Stimulated activated effector memory CD8-positive, alpha-beta T cell treated with anti-CD3 and anti-CD28 coated beads, Interleukin-12 subunit alpha, Interleukin-12 subunit beta, amount 100 ng/mL, for 72 hours (primary cell): ENCODE measurements around the gene SIM1.
"Not testable (repeated sequence)": the region's sequence is repeated elsewhere in the genome, so short reads cannot be mapped to it uniquely, and the experiment has no call there.

Source experiments
- ATAC-seq: fragments of 150-1000 bp; cut with Tn5 transposase; 2 replicates; pipeline ENCODE4 v1.10.0; 2021
- DNase-seq, 2 donors: peaks; one replicate each; pipeline ENCODE4 v3.0.0; 2021 to 2022; ENCODE audit warnings: low spot score in 2 of 2
- H3K27ac Mint-ChIP-seq: one replicate; pipeline ENCODE4 v1.8.0; 2022; ENCODE audit warnings: mild to moderate bottlenecking, mixed read lengths
- H3K36me3 Mint-ChIP-seq: one replicate; pipeline ENCODE4 v1.8.0; 2022; ENCODE audit warnings: mild to moderate bottlenecking, mixed read lengths
- H3K4me1 Mint-ChIP-seq: one replicate; pipeline ENCODE4 v1.8.0; 2022; ENCODE audit warnings: mixed read lengths
- H3K4me3 Mint-ChIP-seq: one replicate; pipeline ENCODE4 v1.8.0; 2022; ENCODE audit warnings: mild to moderate bottlenecking, mixed read lengths
- H3K9me3 Mint-ChIP-seq: one replicate; pipeline ENCODE4 v1.8.0; 2022; ENCODE audit warnings: mixed read lengths

Gene SIM1

DNA sequence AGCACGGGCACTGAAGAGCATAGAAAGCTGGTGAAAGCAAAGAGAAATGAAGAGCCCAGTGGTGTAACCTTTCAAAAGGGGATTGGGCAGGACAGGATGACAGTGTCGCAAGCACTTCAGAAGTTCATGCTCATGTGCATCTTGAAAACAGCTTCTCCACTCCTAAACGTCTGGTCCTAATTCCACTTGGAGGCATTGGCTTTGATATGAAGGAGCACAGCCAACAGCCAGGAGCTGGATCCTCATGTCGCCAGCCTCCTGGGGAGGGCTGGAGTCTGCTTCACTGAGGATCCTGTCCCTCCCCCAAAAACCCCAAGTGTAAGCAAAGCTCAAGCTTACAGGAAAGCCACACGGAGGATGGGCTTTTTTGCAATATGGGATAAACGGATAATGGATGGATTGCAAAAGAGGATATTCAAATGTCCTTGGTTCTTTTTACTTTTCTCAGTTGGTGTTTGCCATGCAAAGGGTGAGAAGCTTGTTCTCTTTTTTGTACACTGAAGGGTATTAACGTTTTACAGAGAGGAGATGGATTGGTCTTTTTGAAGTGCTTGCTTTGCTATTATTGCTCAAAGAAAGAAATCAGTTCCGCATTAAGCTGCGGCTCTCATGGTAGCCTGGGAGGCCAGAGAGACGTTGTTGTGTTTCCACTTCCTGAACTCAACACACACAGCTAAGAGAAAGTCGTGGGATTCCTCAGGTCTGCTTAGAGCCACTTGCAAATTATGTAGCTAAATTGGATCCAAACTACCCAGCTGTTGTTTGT lies 92.2 kb downstream of the SIM1 start:
- ATAC-seq (no peak), DNase-seq (no peak)
- H3K27ac Mint-ChIP-seq, result no peak overlapping the region
- no peaks in the 10 kb centered on the region for H3K4me1 Mint-ChIP-seq
- H3K36me3 Mint-ChIP-seq, result no peaks in the 10 kb centered on the region
- H3K9me3 Mint-ChIP-seq, result no peaks in the 10 kb centered on the region
- no peak overlapping the region for H3K4me3 Mint-ChIP-seq

DNA sequence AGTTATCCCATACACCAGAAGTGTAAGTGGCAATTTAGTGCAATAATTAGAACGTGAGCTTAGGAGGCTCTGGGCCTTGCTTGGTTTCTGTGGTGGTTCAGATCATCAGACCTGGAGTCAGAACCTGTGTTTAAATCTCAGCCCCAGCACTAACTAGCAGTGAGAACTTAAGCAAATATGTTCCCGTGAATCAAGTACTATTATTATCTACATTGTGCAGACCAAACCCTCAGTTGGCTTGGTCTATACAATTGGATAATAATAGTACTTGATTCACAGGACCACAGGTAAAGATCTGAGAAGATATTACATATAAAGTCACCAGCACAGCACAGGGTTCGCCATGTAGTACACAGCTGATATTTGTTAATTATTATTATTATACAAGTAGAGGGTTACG lies 93.1 kb downstream of the SIM1 start:
- DNase-seq (no peak), ATAC-seq (no peak)
- H3K9me3 Mint-ChIP-seq, result no peaks in the 10 kb centered on the region
- H3K36me3 Mint-ChIP-seq, result no peaks in the 10 kb centered on the region
- no peak overlapping the region for H3K4me3 Mint-ChIP-seq
- H3K27ac Mint-ChIP-seq, result no peak overlapping the region
- H3K4me1 Mint-ChIP-seq, result no peaks in the 10 kb centered on the region

DNA sequence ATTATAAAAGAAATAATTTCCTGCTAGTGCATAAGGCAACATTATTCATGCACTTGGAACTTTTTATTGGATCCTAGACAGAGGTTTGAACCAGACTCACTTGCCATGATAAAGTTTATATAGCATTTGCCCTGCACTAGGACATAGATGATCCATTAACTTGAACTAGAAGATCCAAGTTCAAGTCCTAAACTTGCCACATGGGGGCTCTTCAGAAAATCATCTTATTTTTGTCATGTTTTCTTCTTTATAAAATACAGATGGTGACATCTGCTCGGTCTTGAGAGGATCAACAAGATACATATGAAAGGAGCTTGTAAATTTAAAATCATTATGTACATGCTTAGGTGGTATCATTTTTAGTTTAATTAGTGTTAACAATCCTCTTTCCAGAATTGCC lies 94.5 kb downstream of the SIM1 start:
- Mint-ChIP-seq H3K9me3 (no peaks in the 10 kb centered on the region), H3K4me1 (no peaks in the 10 kb centered on the region), H3K36me3 (no peaks in the 10 kb centered on the region), H3K4me3 (no peak overlapping the region), H3K27ac (no peak overlapping the region)
- no peak for ATAC-seq
- no peak for DNase-seq

DNA sequence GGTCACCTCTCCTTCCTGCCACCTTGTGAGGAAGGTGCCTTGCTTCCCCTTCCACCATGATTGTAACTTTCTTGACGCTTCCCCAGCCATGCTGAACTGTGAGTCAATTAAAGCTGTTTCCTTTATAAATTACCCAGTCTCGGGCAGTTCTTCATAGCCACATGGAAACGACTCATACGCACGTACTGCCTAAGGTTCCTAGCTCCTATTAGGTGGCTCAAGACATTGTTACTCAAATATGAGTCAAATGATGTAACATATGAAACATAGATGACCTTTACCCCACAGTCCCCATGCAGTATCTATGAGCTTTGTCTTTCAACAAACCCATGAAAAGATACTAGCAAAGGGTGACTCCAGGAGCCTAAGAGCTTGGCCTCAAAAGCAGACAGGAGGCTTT lies 98.3 kb downstream of the SIM1 start:
- Mint-ChIP-seq H3K27ac (no peak overlapping the region), H3K36me3 (no peaks in the 10 kb centered on the region)
- DNase-seq, result no peak

DNA sequence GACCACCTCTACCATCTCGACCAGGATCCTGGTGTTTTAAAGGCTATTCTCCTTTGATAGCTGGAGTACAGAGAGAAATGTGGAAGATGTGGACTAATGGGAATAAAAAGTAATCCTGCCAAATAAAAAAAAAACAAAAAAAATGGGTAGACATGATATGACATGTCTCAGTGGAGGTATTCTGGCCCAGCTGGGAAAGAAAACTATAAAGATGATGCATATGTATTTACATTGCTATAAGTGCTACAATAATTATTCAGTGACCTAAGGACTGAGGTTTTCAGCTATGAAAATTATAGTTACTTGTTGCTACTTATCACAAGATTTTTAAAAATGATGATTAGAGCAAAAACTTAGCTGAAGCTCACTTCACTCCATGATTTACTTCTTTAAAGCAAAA lies 101.1 kb downstream of the SIM1 start:
- Mint-ChIP-seq H3K9me3 (no peaks in the 10 kb centered on the region), H3K4me1 (no peaks in the 10 kb centered on the region), H3K27ac (no peak overlapping the region), H3K4me3 (no peak overlapping the region), H3K36me3 (no peaks in the 10 kb centered on the region)
- DNase-seq (no peak), ATAC-seq (no peak)

More for the DNA sequence above, 98.3 kb downstream of the SIM1 start:
- Mint-ChIP-seq H3K4me3 (no peak overlapping the region), H3K9me3 (no peaks in the 10 kb centered on the region), H3K4me1 (no peaks in the 10 kb centered on the region)
- ATAC-seq, result no peak

DNA sequence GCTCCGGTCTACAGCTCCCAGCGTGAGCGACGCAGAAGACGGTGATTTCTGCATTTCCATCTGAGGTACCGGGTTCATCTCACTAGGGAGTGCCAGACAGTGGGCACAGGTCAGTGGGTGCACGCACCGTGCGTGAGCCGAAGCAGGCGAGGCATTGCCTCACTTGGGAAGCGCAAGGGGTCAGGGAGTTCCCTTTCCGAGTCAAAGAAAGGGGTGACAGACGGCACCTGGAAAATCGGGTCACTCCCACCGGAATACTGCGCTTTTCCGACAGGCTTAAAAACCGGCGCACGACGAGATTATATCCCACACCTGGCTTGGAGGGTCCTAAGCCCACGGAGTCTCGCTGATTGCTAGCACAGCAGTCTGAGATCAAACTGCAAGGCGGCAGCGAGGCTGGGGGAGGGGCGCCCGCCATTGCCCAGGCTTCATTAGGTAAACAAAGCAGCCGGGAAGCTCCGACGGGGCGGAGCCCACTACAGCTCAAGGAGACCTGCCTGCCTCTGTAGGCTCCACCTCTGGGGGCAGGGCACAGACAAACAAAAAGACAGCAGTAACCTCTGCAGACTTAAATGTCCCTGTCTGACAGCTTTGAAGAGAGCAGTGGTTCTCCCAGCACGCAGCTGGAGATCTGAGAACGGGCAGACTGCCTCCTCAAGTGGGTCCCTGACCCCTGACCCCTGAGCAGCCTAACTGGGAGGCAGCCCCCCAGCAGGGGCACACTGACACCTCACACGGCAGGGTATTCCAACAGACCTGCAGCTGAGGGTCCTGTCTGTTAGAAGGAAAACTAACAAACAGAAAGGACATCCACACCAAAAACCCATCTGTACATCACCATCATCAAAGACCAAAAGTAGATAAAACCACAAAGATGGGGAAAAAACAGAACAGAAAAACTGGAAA lies 109.7 kb downstream of the SIM1 start:
- H3K9me3 Mint-ChIP-seq, H3K27ac Mint-ChIP-seq, H3K36me3 Mint-ChIP-seq, H3K4me3 Mint-ChIP-seq, DNase-seq, ATAC-seq, H3K4me1 Mint-ChIP-seq: not testable (repeated sequence)

DNA sequence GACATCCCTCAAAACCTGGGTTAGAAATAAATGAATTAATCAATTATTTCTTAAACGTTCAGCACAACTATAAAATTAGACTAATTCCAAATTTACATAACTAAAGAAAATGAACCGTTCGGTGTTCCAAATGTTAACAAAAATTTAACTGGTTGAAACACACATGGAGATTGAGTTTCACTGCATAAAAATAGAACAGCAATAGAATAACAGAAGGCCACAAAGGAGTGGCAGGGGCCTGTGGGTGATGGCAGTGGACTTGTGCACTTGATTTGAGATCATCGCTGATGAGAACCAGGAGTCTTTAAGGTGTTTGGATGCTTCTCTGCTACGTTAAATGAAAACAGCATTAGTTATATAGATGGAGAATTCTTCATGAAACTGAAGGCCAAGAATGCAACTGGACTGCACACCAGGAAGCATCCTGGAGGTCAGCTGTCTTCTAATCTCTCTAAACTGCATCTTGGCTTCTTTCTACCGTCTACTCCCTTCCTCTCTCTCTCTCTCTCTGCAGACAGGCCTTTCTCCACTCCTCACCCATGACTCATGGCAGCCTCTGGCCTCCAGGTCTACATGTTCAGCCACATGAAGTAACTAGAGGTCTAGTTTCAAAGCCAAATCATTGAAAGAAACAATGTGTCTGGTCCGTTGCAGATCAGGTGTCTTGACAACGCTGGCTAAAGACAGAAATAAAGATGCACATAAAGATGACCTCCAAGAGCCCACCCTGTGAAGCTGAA lies 111.3 kb downstream of the SIM1 start:
- H3K4me3 Mint-ChIP-seq, result no peak overlapping the region
- H3K36me3 Mint-ChIP-seq, result no peaks in the 10 kb centered on the region
- no peaks in the 10 kb centered on the region for H3K4me1 Mint-ChIP-seq
- DNase-seq (no peak), ATAC-seq (no peak)
- H3K9me3 Mint-ChIP-seq, result peaks cover 5% of the 10 kb centered on the region
- H3K27ac Mint-ChIP-seq, result no peak overlapping the region

DNA sequence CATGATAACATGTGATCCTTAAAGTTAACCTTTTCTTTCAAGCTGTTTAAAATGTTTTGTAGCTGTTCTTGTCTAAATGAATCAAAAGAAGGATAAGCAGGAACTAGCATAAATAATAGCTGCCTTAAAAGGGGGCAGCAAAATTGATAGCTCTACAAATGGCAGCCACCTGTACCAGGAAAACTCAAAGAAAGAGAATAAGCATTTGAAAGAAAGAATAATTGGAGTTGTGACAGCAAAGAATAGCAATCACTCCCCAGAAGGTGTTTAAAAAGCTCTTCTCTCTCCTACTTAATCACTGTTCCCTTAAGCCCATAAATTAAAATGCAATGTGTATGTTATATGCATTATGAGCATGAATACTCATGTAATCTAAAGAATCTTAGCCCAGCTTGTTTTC lies 114.6 kb downstream of the SIM1 start:
- Mint-ChIP-seq H3K9me3 (peaks cover 5% of the 10 kb centered on the region), H3K36me3 (no peaks in the 10 kb centered on the region), H3K4me3 (no peak overlapping the region), H3K27ac (no peak overlapping the region), H3K4me1 (no peaks in the 10 kb centered on the region)
- DNase-seq (no peak), ATAC-seq (no peak)

DNA sequence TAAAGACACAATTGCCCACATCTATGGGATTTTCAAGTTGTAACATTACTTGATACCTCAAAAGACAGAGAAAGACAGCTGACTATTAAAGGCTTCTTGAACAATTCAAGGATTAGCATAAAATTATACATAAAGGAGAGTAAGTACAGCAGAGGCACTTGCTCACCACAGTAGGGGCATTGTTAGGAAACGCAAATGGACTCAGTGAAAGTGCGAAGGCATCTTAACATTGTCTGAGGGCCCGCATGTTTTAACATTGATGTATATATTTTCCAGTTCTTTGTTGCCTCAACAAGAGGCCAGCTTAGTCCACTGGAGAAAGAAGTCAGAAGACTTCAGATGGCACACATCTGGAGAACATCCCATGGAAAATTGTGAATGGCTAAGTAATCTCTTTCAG lies 115.4 kb downstream of the SIM1 start:
- DNase-seq, result no peak
- Mint-ChIP-seq H3K4me1 (no peaks in the 10 kb centered on the region), H3K4me3 (no peak overlapping the region), H3K27ac (no peak overlapping the region), H3K9me3 (peaks cover 5% of the 10 kb centered on the region), H3K36me3 (no peaks in the 10 kb centered on the region)
- ATAC-seq, result no peak

DNA sequence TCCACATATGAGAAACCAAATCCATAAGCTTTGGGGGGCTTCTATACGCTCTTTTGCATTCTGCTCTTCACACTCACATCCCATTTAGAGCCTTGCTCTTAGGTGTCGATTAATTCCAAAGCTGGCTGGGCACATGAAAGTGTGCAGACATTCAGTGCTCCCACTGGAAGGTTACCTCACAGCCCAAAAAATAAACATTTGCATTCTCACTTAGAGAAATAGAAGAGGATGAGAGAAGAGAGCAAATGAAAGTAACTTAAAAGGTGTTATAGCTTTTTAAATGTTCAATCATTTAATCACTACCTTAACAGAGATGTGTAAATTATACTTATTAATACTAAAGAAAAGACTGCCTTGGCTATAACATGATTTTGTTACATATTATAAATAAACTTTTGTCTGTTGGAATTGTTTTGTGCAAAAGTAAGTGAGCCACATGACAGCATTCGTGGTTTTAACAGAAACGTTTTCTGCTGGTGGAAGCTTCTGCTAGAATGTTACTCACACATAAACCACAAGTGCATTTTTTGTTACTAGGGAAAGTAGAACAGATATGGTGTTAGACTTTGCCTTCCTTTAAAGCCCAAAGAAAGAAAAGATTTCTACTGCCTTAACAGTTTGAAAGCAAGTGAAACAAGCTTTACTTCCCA lies 116.7 kb downstream of the SIM1 start:
- no peak overlapping the region for H3K27ac Mint-ChIP-seq
- no peaks in the 10 kb centered on the region for H3K9me3 Mint-ChIP-seq
- DNase-seq (no peak), ATAC-seq (no peak)
- no peaks in the 10 kb centered on the region for H3K36me3 Mint-ChIP-seq
- H3K4me1 Mint-ChIP-seq, result no peaks in the 10 kb centered on the region
- no peak overlapping the region for H3K4me3 Mint-ChIP-seq

DNA sequence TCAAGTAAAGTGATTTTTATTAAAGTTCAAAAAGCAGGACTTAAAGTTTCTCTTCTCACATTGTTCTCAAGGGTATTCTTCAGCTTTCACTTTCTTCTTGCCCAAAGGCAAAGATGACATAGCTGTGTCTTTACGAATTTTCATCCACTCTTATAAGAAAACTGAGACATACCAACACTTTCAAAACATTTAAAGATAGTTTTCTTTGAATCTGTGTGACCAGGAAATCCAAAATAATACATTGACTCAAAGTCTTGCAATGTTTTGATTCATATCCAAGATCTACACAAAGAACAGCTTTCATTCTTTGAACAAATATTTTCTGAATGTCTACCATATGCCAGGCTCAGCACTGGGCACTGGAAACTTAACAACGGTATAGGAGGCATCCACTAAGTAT lies 117.9 kb downstream of the SIM1 start:
- Mint-ChIP-seq H3K27ac (no peak overlapping the region), H3K36me3 (no peaks in the 10 kb centered on the region), H3K4me3 (no peak overlapping the region), H3K4me1 (no peaks in the 10 kb centered on the region), H3K9me3 (no peaks in the 10 kb centered on the region)
- no peak for DNase-seq
- ATAC-seq, result no peak

DNA sequence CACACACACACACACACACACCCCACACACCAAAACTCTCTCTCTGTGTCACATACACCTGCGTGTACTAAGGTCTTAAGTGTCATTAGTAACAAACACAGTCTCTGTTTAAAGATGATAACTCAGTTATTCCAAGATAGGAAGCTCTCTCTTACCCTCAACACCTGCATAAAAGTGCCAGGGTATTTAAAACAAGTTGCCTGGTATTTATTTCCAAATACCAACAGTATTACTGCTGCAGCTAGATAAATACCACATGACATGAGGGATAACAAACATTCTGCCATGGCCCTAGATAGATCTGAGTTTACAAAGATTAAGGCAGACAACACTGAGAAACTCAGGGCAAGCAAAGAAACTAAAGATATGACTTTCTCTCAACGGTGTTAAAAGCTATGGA lies 118.5 kb downstream of the SIM1 start:
- H3K27ac Mint-ChIP-seq, result no peak overlapping the region
- no peaks in the 10 kb centered on the region for H3K4me1 Mint-ChIP-seq
- no peaks in the 10 kb centered on the region for H3K9me3 Mint-ChIP-seq
- no peaks in the 10 kb centered on the region for H3K36me3 Mint-ChIP-seq
- DNase-seq (no peak), ATAC-seq (no peak)
- no peak overlapping the region for H3K4me3 Mint-ChIP-seq

DNA sequence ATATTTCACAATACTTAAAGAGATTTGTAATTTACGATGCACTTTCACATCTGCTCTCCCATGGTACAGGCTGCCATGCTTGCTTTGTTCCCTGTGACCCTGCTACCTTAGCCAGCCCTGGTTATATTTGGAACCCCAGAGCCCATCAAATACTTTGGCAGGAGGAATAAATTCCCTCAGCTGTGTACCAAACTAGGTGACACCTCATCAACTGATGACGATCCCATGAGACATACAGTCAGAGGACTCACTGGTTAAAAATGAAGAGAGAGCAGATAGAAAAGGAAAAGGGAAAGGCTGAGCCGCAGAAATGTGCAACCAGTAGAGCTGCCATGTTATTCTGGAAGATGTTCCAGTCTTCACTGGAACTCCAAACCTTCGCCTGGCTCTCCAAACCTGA lies 120.0 kb downstream of the SIM1 start:
- no peak for DNase-seq
- no peaks in the 10 kb centered on the region for H3K4me1 Mint-ChIP-seq
- no peak overlapping the region for H3K4me3 Mint-ChIP-seq
- no peak overlapping the region for H3K27ac Mint-ChIP-seq
- H3K36me3 Mint-ChIP-seq, result no peaks in the 10 kb centered on the region
- ATAC-seq, result no peak
- H3K9me3 Mint-ChIP-seq, result no peaks in the 10 kb centered on the region

DNA sequence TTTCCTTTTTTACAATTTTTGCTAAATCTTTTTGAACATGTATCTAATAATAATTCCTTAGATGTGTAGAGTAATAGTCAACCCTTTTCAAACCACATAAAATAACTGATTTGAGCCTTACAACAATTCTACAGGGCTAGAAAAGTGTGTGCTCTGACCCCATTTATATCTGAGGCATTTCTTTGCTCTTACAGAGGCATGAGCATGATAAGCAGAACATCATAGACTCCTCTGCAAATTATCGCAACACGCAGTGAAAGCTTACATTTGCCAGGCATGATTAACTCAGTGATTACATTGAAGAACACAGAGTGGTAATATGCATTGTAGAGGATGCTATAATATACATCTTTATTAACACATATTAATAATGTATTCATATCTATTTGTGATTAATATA lies 120.4 kb downstream of the SIM1 start:
- no peaks in the 10 kb centered on the region for H3K4me1 Mint-ChIP-seq
- H3K27ac Mint-ChIP-seq, result no peak overlapping the region
- no peak for DNase-seq
- ATAC-seq, result no peak
- H3K9me3 Mint-ChIP-seq, result no peaks in the 10 kb centered on the region
- no peak overlapping the region for H3K4me3 Mint-ChIP-seq
- no peaks in the 10 kb centered on the region for H3K36me3 Mint-ChIP-seq
